Osteoblast (primary cell): ENCODE results near the gene RABEPK. TPM values are rescaled to one million over a fixed set of nuclear protein-coding genes. Genes with fewer than 3 reads are reported as not detected.
A peak's percentile ranks its signal among the peaks of the same experiment; 100 is the strongest.
"Not testable (repeated sequence)": the region's sequence is repeated elsewhere in the genome, so short reads cannot be mapped to it uniquely, and the experiment has no call there.

ENCODE experiments used
- DNase-seq: peaks from one replicate; pipeline ENCODE4 v3.0.0; 2011; ENCODE audit warnings: low spot score, mixed read lengths; ENCODE audit not compliant: insufficient read length; ENCODE audit errors: missing footprints
- H2AFZ ChIP-seq: 2 replicates; pipeline ENCODE4 v1.6.0; 2011; ENCODE audit warnings: mild to moderate bottlenecking, low read length
- H3K27ac ChIP-seq: 2 replicates; pipeline ENCODE4 v1.5.1; 2011; ENCODE audit warnings: mild to moderate bottlenecking, low read depth, low read length, moderate library complexity
- H3K27me3 ChIP-seq: 2 replicates; pipeline ENCODE4 v1.6.0; 2012; ENCODE audit warnings: mild to moderate bottlenecking, control low read depth, inconsistent platforms, low read length, moderate library complexity; ENCODE audit not compliant: insufficient read depth
- H3K36me3 ChIP-seq: 2 replicates; pipeline ENCODE4 v1.5.1; 2011; ENCODE audit warnings: mild to moderate bottlenecking, low read length, control low read depth, moderate library complexity; ENCODE audit not compliant: insufficient read depth
- H3K4me1 ChIP-seq: 2 replicates; pipeline ENCODE4 v1.5.1; 2011; ENCODE audit warnings: mild to moderate bottlenecking, low read length, control low read depth, moderate library complexity; ENCODE audit not compliant: insufficient read depth
- H3K4me2 ChIP-seq: 2 replicates; pipeline ENCODE4 v1.6.0; 2011; ENCODE audit warnings: mild to moderate bottlenecking, low read length; ENCODE audit not compliant: insufficient read depth
- H3K4me3 ChIP-seq: fragments of 200-600 bp; sonication (generic); 3 replicates; pipeline ENCODE4 v1.5.1; 2012; ENCODE audit warnings: mild to moderate bottlenecking, low read length, inconsistent platforms; ENCODE audit not compliant: insufficient read depth
- H3K79me2 ChIP-seq: 2 replicates; pipeline ENCODE4 v1.6.0; 2012; ENCODE audit warnings: mild to moderate bottlenecking, low read length, control low read depth, inconsistent platforms; ENCODE audit not compliant: insufficient read depth
- H3K9me3 ChIP-seq: 2 replicates; pipeline ENCODE4 v1.5.1; 2011; ENCODE audit warnings: low read depth, low read length, control low read depth
- H4K20me1 ChIP-seq: 2 replicates; pipeline ENCODE4 v1.6.0; 2012; ENCODE audit warnings: mild to moderate bottlenecking, low read length, control low read depth; ENCODE audit not compliant: insufficient read depth
- total RNA-seq: library from RNA; depleted of rRNA; stranded (reverse); fragments of >200 nt; gene quantifications from 2 replicates; pipeline ENCODE4 v1.2.3, GENCODE V29; 2012
- TF ChIP-seq, protein P1 (sequence below): IDR thresholded peaks from 2 replicates; pipeline ENCODE4 v1.5.1; 2011; ENCODE audit warnings: mild to moderate bottlenecking, low read depth, low read length, moderate library complexity; ENCODE audit errors: extremely low read depth

RABEPK gene
- total RNA-seq, 1 donor: 28.6 TPM

DNA sequence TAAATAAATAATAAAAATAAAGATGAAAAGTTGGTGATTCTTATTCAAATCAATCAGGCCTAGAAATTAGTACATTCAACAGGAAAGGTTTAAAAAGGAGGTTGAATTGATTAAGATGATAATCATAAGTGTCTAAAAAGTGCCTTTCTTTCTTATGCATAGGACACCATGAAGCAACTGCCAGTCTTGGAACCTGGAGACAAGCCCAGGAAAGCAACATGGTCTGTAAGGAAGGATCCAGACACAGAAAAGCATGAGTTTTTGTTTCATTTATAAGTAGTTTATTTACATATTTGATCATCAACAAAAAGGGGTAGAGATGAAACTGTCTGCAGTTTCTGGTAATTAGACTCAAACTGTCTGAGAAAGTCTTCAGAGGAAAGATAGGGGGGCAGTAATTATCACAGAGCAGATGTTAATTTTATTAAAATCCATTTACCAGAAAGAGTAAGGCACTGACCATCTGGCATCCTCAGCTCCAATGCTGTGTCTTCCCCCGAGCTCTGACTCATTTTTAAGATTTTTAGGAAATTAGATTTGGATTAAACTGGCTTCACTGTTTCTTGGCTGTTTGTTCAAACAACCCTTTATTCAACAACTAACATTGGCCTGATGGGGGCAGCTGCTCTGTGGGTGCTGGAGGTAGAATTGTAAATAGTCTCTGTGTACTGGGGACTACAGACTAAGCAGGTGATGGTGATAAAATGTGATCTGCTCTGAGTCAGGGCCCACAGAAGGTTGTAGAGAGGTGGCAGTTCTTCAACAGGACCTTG, 2.7 kb downstream of the RABEPK start:
- TF ChIP-seq, protein P1, sequence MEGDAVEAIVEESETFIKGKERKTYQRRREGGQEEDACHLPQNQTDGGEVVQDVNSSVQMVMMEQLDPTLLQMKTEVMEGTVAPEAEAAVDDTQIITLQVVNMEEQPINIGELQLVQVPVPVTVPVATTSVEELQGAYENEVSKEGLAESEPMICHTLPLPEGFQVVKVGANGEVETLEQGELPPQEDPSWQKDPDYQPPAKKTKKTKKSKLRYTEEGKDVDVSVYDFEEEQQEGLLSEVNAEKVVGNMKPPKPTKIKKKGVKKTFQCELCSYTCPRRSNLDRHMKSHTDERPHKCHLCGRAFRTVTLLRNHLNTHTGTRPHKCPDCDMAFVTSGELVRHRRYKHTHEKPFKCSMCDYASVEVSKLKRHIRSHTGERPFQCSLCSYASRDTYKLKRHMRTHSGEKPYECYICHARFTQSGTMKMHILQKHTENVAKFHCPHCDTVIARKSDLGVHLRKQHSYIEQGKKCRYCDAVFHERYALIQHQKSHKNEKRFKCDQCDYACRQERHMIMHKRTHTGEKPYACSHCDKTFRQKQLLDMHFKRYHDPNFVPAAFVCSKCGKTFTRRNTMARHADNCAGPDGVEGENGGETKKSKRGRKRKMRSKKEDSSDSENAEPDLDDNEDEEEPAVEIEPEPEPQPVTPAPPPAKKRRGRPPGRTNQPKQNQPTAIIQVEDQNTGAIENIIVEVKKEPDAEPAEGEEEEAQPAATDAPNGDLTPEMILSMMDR: no peak
- peak; percentile 65 for DNase-seq
- H3K27ac ChIP-seq: no peak overlapping the region

DNA sequence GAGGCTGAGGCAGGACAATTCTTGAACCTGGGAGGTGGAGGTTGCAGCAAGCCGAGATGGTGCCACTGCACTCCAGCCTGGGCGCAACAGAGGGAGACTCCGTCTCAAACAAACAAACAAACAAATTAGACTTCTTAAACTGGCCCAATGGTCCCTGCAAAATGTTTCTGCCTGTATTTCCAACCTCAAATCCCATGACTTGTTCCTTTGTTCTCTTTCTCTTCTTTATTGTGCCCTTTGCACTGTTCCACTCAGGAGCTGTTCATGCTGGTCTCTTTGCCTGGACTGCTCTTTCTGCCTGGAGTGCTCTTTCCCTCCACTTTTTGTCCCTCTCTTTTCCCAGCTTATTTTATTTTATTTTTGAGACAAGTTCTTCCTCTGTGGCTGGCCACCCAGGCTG, 4.1 kb downstream of the RABEPK start:
- H3K4me2 ChIP-seq: no peak overlapping the region
- TF ChIP-seq, protein P1: no peak
- H4K20me1 ChIP-seq: no peaks in the 10 kb centered on the region

More for the DNA sequence above, 2.7 kb downstream of the RABEPK start:
- no peak overlapping the region for H3K4me2 ChIP-seq
- H3K4me3 ChIP-seq: no peak overlapping the region
- H3K9me3 ChIP-seq: no peaks in the 10 kb centered on the region
- no peaks in the 10 kb centered on the region for H4K20me1 ChIP-seq
- peaks cover 10% of the 10 kb centered on the region for H3K79me2 ChIP-seq
- peaks cover 11% of the 10 kb centered on the region for H3K4me1 ChIP-seq
- H3K36me3 ChIP-seq: peaks cover 30% of the 10 kb centered on the region
- no peak overlapping the region for H2AFZ ChIP-seq
- no peaks in the 10 kb centered on the region for H3K27me3 ChIP-seq

DNA sequence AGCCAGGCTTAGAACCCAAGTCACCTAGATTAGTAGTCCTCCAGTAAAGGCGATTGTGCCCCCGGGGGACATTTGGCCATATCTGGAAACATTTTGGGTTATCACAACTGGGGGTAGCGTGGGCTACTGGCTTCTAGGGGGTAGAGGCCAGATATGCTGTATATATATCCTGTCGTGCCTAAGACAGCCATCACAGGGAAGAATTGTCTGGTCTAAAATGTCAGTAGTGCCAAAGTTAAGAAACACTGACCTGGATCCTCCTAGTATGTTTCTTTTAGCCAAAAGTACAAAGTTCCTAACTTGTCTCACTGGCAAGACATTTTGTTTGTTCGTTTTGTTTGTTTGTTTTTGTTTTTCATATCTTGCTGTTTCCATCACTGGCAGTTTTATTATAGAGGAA, 13.8 kb downstream of the RABEPK start:
- Histone ChIP-seq H3K4me1 (no peaks in the 10 kb centered on the region), H3K27ac (no peak overlapping the region), H3K79me2 (no peaks in the 10 kb centered on the region), H3K27me3 (no peaks in the 10 kb centered on the region), H2AFZ (no peak overlapping the region), H3K4me2 (no peak overlapping the region), H3K4me3 (no peak overlapping the region), H4K20me1 (no peaks in the 10 kb centered on the region), H3K36me3 (peaks cover 53% of the 10 kb centered on the region), H3K9me3 (no peaks in the 10 kb centered on the region)
- TF ChIP-seq, protein P1: no peak
- peak; percentile 51 for DNase-seq

More for the DNA sequence above, 4.1 kb downstream of the RABEPK start:
- Histone ChIP-seq H3K9me3 (no peaks in the 10 kb centered on the region), H3K27me3 (no peaks in the 10 kb centered on the region), H3K79me2 (peaks cover 10% of the 10 kb centered on the region), H2AFZ (no peak overlapping the region), H3K4me1 (peaks cover 10% of the 10 kb centered on the region), H3K4me3 (no peak overlapping the region), H3K36me3 (peaks cover 39% of the 10 kb centered on the region), H3K27ac (no peak overlapping the region)
- no peak for DNase-seq

DNA sequence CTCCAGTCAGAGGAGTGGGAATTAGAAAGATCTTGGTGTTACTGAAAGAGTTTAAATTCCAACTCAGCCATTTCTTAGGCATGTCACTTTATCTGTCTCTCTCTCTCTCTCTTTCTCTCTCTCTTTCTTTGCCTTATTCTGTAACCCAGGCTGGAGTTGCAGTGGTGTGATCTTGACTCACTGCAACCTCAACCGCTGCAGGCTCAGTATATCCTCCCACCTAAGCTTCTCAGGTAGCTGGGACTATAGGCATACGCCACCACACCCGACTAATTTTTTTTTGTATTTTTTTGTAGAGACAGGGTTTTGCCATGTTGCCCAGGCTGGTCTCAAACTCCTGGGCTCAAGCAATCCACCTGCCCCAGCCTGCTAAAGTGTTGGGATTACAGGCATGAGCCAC, 18.3 kb downstream of the RABEPK start:
- Histone ChIP-seq H3K4me2 (no peak overlapping the region), H3K27me3 (no peaks in the 10 kb centered on the region), H3K36me3 (peaks cover 46% of the 10 kb centered on the region), H3K4me3 (no peak overlapping the region), H3K27ac (no peak overlapping the region), H3K4me1 (no peaks in the 10 kb centered on the region), H2AFZ (no peak overlapping the region), H4K20me1 (no peaks in the 10 kb centered on the region), H3K9me3 (no peaks in the 10 kb centered on the region), H3K79me2 (no peaks in the 10 kb centered on the region)
- DNase-seq: no peak
- TF ChIP-seq, protein P1: no peak

DNA sequence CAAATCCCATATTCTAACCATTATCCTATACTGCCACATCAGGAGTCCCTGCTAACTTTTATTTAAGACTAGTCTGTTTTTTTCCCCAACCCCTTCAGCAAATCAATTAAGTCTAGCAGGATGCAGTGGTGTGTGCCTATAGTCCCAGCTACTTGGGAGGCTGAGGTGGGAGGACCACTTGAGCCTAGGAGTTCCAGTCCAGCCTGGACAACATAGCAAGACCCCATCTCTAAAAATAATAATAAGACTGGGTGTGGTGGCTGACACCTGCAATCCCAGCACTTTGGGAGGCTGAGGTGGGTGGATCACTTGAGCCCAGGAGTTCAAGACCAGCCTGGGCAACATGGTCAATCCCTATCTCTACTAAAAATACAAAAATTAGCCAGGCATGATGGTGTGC, 24.5 kb downstream of the RABEPK start:
- not testable (repeated sequence) for H3K79me2 ChIP-seq, H3K9me3 ChIP-seq, H3K4me3 ChIP-seq, H3K27ac ChIP-seq, H3K4me1 ChIP-seq, H3K27me3 ChIP-seq, H4K20me1 ChIP-seq, H3K4me2 ChIP-seq, H2AFZ ChIP-seq, DNase-seq
- H3K36me3 ChIP-seq: peaks cover 40% of the 10 kb centered on the region
